ENCODE results near the gene GOLGA8A.
A peak's percentile ranks its signal among the peaks of the same experiment; 100 is the strongest.
"Not testable (repeated sequence)": the region's sequence is repeated elsewhere in the genome, so short reads cannot be mapped to it uniquely, and the experiment has no call there.

The GOLGA8A gene

GRCh38 chr15:34437687-34438086 lies at the start of gene GOLGA8A:
GOLGA8A (minus strand) TSS chr15:34437808; CDS start chr15:34389691, 48,117 bp downstream.
- DNase-seq: peak; percentile 3

DNA sequence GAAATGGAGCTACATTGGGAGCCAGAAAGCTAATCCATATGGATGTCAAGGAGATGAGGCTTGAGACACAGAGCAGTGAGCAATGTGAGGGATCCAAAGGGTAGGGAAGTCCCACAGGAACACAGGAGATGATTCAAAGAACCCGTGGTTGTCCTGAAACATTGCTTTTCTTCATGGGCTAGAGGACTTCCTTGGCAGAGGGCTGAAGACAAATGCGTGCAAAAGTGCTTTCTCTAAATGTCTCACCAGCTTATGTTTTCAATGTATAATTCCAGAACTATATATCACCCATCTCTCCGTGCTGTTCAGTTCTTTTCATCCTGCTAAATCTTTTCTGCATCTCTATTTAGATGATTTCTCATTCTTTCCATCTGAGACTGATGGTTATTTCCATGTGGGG lies 46.0 kb upstream of the GOLGA8A start:
- no peak for DNase-seq

DNA sequence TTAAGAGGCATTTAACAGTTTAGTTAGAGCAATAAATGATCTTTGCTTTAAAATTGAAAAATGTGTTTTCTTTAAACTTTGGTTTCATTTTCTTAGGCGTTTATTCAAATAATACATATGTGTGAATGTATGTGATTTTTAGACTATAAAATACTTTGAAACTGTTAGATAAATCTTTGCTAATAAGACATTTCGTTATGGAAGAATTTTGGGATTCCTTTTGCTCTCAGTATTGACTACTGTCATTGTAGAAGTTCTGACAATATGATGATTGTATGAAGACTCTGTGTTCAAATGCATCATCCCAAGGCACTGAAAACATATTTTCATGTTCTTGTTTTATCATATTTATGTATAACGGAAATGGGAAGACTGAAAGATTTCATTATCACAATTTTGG lies 43.8 kb upstream of the GOLGA8A start:
- DNase-seq: no peak

GRCh38 chr15:34473840-34474239 lies 36.2 kb upstream of the GOLGA8A start:
- no peak for DNase-seq

DNA sequence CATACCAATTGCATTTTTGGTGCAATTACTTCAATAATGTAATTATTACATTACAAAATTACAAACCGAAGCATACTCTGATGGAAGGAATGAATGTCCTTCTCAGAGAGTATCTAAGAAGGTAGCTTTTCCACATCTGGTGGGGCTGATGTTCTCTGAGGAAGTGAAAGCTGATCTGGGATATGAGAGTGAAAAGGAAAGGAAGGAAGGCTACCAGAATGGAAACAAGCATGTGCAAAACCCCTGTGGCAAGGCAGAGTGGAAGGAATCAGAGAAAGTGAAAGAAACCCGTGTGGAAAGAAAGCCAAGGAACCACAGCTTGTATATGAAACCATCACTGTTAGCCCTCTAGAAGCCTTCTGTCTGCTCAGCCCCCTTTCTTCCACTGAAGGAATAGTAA lies 35.3 kb upstream of the GOLGA8A start:
- no peak for DNase-seq

GRCh38 chr15:34470892-34471291 lies 33.3 kb upstream of the GOLGA8A start:
- no peak for DNase-seq

GRCh38 chr15:34470091-34470490 lies 32.5 kb upstream of the GOLGA8A start:
- no peak for DNase-seq

GRCh38 chr15:34461730-34462129 lies 24.1 kb upstream of the GOLGA8A start:
- no peak for DNase-seq

DNA sequence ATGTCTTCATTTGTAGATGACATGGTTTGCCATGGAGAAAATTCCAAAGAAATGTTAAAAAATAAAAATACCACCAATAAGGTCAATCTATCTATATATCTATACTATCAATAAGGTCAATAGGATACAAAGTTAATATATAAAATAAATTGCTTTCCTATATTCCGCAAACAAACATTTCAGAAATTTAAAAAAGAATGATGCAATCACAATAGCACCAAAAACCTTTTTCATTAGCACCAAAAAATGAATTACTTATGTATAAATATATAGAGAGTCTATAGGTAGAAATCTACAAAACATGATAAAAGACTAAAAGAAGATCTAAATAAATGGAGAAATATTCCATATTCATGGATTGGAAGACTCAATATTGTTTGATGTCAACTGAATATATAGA lies 22.8 kb upstream of the GOLGA8A start:
- DNase-seq: no peak

DNA sequence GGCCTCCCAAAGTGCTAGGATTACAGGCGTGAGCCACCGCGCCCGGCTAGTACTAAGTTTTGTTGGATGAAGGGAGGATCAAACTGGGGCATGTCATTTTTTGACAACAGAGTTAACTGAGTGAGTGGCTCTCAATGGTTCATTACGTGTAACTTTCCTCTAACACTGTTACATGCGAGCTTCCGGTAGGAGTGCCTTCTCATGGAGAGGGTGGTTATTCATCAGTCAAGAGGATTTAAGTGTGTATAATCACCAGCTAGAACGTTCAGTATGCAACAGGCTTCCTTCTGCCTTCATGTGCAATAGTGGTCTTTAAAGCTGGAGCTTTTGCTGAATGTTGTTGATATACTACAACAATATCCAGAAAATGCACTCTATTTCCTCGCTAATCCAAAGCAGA lies 19.1 kb upstream of the GOLGA8A start:
- no peak for DNase-seq

DNA sequence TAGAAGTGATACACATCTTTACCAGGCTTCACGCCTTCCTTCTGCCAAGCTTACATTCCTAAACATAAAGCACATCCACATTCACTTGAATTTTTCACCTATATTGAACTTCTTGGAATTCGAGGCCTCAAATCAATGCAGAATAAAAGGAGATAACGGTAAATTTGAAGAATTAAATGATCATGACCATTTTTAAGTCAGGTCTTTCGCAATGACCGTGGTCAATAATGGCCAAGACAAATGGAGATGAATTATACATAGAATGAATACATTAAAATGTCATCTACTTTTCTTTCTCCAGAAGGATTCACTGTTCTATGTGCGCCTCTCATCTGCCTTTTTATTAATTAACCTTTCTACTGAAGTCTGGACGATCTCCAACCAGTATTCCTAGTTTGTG lies 5.3 kb upstream of the GOLGA8A start:
- no peak for DNase-seq

DNA sequence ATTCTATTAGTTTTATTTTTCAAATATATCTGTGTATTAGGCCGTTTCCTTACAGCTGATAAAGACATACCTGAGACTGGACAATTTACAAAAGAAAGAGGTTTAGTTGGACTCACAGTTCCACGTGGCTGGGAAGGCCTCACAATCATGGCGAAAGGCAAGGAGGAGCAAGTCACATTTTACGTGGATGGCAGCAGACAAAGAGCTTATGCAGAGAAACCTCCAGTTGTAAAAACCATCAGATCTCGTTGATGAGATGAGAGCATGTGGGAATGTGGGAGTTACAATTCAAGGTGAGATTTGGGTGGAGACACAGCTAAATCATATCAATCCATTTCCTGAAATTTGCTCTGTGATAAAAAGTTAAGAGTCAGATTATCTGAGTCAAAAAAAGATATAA lies 2.3 kb upstream of the GOLGA8A start:
- DNase-seq: no peak

DNA sequence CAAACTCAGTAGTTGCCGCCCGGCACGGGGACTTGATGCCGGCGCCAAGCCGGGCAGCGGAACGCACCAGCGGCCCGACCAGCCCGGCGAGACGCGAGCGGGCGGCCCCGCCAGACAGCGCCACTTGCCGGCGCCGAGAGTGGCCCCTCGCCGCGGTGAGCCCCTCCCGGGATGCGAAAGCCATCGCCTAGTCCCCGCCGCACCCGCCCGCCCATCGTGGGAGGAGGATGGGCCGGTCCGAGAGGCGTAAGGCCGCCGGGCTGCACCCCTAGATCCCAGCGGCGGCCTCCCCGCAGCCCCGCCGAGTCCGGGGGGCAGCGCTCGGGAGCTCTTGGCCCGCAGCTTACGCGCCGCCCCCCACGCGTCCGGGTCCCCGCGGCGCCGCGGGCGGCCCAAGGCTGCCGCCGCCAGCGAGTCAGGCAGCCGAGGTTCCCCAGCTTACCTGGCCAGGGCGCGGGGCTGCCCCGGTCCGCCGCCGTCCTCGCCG lies 609 bp downstream of the GOLGA8A start:
- DNase-seq: no peak

DNA sequence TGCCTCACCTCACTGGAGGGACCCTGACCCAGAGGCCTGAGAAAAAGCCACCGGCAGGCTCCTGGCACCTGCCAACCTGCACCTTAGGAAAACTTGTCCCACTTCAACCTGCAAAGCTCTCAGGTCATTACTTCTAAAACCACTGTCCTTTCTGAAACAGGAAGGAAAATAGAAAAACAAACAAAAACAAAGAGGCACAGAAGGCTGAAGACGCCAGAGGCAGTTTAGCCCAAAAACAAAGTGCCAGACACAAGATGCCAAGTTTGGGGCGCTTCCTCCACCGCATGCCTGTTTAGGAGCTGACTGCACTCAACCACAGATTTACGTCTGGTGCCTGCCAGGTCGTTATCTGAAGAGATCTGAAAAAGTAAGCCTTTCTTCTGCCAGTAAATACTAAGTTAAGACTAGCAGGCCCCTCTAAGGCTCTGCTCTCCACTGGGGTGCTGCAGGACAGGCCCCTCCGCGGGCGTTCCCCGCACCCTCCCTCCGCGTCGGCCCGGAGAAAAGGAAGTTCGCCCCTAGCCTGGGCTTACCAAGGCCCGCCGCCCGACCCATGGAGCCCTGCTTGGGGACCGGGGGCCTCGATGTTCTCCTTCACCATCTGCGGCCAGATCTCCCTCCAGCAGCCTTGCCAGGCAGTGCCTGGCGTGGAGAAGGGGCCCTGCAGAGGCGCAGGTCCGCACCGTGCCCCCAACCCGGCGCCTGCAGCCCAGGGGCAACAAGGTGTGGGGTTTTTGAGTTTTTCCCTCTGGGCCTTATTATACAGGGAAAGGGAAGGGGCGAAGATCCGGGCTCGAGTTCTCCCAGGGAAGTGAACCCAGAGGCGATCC lies 1.3 kb downstream of the GOLGA8A start:
- DNase-seq: no peak

DNA sequence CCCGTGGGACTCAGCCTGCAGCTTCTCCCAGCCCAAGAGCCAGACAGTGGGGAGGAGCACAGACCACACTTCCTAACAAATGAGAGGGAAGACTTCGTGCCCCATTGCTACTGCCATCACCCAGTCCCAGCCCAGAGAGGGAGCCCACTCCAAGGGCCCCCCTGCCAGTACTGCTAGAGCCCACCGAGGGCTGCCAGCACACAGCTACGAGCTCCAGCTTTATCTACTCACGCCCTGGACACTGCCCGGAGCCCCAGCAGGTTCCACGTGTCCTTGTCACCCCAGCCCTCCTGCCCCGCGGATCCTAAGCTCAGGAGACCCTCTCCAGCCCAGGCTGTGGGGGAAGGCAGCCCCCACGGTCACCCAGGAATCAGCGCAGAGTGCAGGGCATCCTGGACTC lies 1.9 kb downstream of the GOLGA8A start:
- no peak for DNase-seq

GRCh38 chr15:34434627-34435305 lies 2.8 kb downstream of the GOLGA8A start:
- no peak for DNase-seq

- not testable (repeated sequence) for DNase-seq
Observed at GRCh38 chr15:34433956-34434626, 3.5 kb downstream of the GOLGA8A start.

DNA sequence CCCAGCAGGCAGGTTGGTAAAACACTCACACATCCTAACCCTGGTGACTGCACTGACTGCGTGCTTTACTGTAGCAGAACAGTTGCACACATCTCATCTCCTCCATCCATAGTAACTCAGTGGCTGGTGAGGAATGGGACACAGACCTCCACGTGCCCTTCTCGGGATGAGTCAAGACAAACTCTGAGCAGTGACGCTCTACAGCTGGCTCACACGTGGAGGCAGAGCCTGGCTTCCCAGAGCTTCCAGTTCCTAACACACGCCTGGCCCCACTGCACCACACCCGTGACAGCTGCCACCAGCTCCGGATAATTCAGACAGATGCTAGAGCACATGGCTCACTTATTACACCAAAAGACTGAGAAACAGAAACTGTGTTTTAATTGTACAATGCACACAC lies 7.0 kb downstream of the GOLGA8A start:
- DNase-seq: not testable (repeated sequence)

DNA sequence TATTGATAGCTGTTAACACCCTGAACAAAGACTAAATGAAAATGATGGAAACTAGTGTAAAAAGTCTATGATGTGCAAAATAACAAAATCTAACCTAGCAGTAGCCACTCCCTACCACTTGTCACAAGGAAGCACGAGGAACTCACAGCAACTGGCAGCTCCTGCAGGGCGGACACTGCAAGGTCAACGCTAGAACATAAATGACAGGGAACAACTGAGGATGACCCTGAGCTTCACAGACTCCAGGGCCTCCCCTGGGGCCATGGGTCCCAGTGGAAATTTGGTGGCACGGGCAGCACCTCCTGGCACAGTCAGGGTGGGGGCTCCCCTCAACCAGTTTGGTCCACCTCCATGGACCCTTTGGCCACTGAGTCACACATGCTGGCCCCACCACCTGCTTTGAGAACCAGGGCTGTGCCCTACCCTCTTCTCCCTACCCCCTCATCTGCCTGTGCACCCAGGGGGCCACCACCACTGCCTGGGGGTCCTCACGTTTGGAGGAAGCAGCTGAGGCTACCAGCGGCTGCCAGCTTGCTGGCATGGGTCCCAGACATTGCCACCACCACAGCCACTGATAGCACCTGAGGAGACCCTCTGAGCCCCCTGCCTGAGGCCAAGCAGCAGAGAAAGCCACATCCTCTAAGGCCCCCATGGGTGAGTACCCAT lies 14.1 kb downstream of the GOLGA8A start:
- DNase-seq: not testable (repeated sequence)

- not testable (repeated sequence) for DNase-seq
Observed at GRCh38 chr15:34420953-34421352, 16.7 kb downstream of the GOLGA8A start.

DNA sequence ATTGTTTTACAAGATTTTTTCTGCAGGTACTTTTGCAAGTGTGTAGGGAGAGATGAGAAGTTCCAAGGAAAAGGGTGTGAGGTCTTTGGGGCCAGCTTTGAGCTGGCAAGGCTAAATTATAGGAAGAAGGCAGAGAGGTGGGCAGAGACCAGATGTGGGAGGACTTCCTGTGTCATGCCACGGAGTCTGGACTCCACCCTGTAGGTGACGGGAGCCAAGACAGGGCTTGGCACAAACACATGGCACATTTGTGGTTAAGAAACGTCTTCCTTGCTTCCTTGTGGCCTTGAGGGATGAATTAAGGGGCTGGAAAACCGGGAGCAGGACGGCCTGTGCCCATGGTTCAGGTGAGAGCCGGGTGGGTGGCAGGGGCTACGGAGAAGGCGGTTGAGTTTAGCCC lies 19.2 kb downstream of the GOLGA8A start:
- DNase-seq: not testable (repeated sequence)

DNA sequence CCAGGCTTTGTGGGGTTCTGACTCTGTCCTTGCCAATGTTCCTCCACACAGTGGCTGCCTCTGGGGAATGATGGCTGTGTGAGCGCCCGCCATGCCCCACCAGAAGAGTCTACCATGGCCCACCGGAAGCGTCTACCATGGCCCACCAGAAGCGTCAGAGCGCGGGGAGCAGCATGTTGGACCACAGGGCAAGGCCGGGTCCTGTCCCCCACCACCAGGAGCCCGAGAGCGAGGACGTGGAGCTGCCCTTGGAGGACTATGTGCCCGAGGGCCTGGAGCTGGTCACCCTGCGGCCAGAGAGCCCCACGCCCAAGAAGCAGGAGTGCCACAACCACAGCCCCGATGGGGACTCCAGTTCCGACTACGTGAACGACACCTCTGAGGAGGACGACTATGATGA lies 28.1 kb downstream of the GOLGA8A start:
- not testable (repeated sequence) for DNase-seq

DNA sequence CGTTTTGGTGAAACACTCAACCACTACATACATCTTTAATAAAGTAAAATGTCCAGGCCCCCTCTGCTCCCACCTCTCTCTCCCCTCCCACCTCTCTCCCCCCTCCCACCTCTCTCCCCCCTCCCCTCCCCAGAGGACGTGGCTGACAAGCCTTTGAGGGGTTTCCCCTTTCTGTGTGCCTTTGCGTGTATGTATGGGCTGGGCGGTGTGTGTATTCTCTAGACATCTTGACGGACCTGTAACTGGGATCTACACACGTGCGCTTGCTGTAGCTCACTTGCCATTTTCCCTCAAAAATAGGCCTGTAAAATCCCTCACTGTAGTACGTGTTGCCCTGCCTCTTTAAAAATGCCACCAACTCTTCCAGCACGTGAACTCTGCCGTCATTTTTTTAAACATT lies 28.6 kb downstream of the GOLGA8A start:
- not testable (repeated sequence) for DNase-seq
